NT2/D1 (cell line): ENCODE data around the gene CLIP4.

Experiments
- SUZ12 ChIP-seq: IDR thresholded peaks from 2 replicates; pipeline ENCODE4 v1.6.1; 2011; ENCODE audit not compliant: insufficient read length, insufficient read depth; ENCODE audit errors: extremely low read depth
- YY1 ChIP-seq: IDR thresholded peaks from 2 replicates; pipeline ENCODE4 v1.6.1; 2011; ENCODE audit not compliant: insufficient read length, insufficient read depth

DNA sequence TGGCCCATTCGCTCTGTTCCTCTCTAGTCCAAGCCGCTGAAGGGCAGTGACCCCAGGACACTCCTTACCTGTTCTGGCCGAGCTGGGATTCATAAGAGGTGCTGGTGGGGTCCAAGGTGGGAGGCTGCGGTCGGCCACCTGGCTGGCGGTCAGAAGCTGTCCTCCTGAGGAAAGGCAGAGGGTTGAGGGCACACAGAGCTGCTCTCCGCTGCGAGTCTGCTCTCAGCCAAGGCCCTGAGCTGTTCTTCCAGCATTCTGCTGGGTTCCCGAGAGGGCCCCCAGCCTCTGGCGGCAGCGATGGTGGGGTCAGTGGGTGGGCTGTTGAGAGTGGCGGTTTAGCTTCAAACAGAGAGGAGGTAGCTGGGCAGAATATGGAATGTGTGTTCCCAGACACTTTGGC lies 44.7 kb upstream of the CLIP4 start:
- TF ChIP-seq SUZ12 (no peak), YY1 (no peak)
